BE2C (cell line): ENCODE data around the gene GRM1.

Experiments used
- DNase-seq: peaks from one replicate; pipeline ENCODE4 v3.0.0-alpha.2; 2020
- H3K27me3 ChIP-seq: fragments of 250-450 bp; sonication (Bioruptor Pico); 2 replicates; pipeline ENCODE4 v1.5.1; 2020; ENCODE audit warnings: mild to moderate bottlenecking
- H3K36me3 ChIP-seq: fragments of 250-450 bp; sonication (Bioruptor Pico); 2 replicates; pipeline ENCODE4 v1.5.1; 2020; ENCODE audit warnings: mild to moderate bottlenecking
- H3K4me1 ChIP-seq: fragments of 250-450 bp; sonication (Bioruptor Pico); 2 replicates; pipeline ENCODE4 v1.5.1; 2020
- H3K4me3 ChIP-seq: 2 replicates; pipeline ENCODE4 v1.5.1; 2011; ENCODE audit warnings: low read depth, low read length
- H3K9me3 ChIP-seq: fragments of 250-450 bp; sonication (Bioruptor Pico); 2 replicates; pipeline ENCODE4 v1.5.1; 2020
- TF ChIP-seq, protein P1 (sequence below): IDR thresholded peaks from 2 replicates; pipeline ENCODE4 v1.5.1; 2012; ENCODE audit warnings: mild to moderate bottlenecking, low read depth, low read length

Gene GRM1

DNA sequence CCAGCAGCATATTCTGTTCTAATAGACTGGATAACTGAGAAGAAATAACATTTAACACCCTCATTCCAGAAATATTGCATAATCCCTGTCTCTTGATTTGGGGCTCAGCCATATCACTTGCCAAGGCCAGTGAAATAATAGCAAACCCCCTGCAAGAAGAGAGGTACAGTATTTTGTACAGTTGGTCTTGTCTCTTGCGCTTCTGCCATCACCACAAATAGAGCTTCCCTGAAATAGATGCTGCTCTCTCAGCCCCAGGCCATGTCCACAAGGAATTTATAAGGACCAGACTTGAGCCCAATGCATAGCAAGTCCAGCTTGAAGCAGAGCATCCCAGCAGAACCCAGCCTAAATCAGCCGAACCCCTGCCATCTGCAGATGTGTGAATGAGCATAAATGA lies 254.0 kb downstream of the GRM1 start:
- no peak for DNase-seq
- Histone ChIP-seq H3K9me3 (no peaks in the 10 kb centered on the region), H3K36me3 (no peaks in the 10 kb centered on the region), H3K4me3 (no peak overlapping the region), H3K27me3 (no peaks in the 10 kb centered on the region), H3K4me1 (no peaks in the 10 kb centered on the region)
- TF ChIP-seq, protein P1, sequence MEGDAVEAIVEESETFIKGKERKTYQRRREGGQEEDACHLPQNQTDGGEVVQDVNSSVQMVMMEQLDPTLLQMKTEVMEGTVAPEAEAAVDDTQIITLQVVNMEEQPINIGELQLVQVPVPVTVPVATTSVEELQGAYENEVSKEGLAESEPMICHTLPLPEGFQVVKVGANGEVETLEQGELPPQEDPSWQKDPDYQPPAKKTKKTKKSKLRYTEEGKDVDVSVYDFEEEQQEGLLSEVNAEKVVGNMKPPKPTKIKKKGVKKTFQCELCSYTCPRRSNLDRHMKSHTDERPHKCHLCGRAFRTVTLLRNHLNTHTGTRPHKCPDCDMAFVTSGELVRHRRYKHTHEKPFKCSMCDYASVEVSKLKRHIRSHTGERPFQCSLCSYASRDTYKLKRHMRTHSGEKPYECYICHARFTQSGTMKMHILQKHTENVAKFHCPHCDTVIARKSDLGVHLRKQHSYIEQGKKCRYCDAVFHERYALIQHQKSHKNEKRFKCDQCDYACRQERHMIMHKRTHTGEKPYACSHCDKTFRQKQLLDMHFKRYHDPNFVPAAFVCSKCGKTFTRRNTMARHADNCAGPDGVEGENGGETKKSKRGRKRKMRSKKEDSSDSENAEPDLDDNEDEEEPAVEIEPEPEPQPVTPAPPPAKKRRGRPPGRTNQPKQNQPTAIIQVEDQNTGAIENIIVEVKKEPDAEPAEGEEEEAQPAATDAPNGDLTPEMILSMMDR: no peak

- Histone ChIP-seq H3K27me3 (no peaks in the 10 kb centered on the region), H3K36me3 (no peaks in the 10 kb centered on the region), H3K4me1 (no peaks in the 10 kb centered on the region), H3K9me3 (no peaks in the 10 kb centered on the region), H3K4me3 (no peak overlapping the region)
- TF ChIP-seq, protein P1: no peak
- no peak for DNase-seq
These were observed 255.4 kb downstream of the GRM1 start for GRCh38 chr6:146284311-146284710.

DNA sequence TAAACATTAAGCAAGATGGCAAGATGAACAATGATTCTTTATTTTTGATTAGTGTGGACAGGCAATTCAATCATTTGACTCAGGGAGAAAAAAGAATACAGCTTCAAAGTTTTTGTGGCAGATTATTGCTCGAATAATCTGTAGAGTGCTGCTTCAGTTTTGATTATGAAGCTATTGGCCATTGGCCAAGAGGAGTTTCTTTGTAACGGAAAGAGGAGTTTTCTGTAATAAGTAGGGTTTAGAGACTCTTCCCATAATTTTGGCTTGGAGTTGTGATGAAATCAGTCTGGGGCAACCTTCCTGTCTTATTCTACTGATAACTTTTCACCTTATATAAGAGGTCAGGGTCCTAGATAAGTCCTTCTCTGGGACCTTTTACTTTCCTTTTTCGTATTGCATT lies 258.1 kb downstream of the GRM1 start:
- H3K9me3 ChIP-seq: no peaks in the 10 kb centered on the region
- TF ChIP-seq, protein P1: no peak
- no peak for DNase-seq

DNA sequence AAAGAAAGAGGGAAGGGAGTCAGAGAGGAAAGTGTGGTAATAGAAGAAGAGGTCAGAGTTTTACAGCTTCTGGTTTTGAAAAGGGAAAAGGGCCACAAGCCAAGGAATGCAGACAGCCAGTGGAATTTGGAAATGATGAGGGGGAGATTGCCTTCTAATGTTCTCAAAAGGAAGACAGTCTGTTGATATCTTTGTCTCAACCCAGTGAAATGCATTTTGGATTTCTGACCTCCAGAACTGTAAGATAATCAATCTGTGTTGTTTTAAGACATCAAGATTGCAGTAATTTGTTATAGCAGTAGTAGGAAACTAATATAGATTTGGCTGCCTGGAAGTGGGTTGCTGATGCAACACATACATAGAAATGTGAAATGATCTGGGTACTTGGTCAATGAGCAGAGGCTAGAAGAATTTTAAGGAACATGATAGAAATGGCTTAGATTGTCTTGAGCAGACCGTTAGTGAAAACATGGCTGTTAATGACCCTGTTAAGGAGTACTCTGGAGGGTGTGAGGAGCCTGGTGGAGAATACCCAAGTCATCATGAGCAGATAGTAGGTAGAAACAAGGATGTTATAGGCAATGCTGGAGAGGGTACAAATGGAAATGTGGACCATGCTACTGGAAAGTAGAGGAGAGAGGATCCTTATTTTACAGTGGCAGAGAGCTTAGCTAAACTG lies 259.0 kb downstream of the GRM1 start:
- H3K36me3 ChIP-seq: no peaks in the 10 kb centered on the region
- TF ChIP-seq, protein P1: no peak
- DNase-seq: no peak
- H3K4me3 ChIP-seq: no peak overlapping the region
- H3K4me1 ChIP-seq: no peaks in the 10 kb centered on the region
- H3K9me3 ChIP-seq: no peaks in the 10 kb centered on the region
- no peaks in the 10 kb centered on the region for H3K27me3 ChIP-seq

More for the DNA sequence above, 258.1 kb downstream of the GRM1 start:
- Histone ChIP-seq H3K4me3 (no peak overlapping the region), H3K4me1 (no peaks in the 10 kb centered on the region), H3K27me3 (no peaks in the 10 kb centered on the region), H3K36me3 (no peaks in the 10 kb centered on the region)

- H3K9me3 ChIP-seq: no peaks in the 10 kb centered on the region
- no peaks in the 10 kb centered on the region for H3K4me1 ChIP-seq
- DNase-seq: no peak
- no peak overlapping the region for H3K4me3 ChIP-seq
- H3K36me3 ChIP-seq: no peaks in the 10 kb centered on the region
- no peaks in the 10 kb centered on the region for H3K27me3 ChIP-seq
- TF ChIP-seq, protein P1: no peak
These were observed 261.1 kb downstream of the GRM1 start for GRCh38 chr6:146289816-146290588.

DNA sequence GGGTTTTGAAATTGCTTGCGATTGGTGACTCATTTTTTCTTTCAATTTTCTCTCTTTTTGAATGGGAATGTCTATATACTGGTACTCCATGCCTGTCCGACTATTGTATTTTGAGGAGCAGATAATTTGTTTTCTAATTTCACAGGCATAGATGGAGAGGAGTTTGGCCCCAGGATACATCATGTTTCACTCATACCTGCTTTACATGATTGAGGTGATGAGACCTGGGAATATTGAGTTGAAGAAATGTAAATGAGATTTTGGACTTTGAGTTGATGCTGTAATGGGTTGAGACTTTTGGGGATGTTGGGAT lies 261.7 kb downstream of the GRM1 start:
- TF ChIP-seq, protein P1: no peak
- H3K4me1 ChIP-seq: no peaks in the 10 kb centered on the region
- H3K27me3 ChIP-seq: no peaks in the 10 kb centered on the region
- no peaks in the 10 kb centered on the region for H3K36me3 ChIP-seq
- no peak for DNase-seq
- H3K9me3 ChIP-seq: no peaks in the 10 kb centered on the region
- no peak overlapping the region for H3K4me3 ChIP-seq
